ENCODE results near the gene KIF26B.

KIF26B gene

GRCh38 chr1:245679821-245680780 lies 525.3 kb downstream of the KIF26B start:
- no peak for DNase-seq (ENCODE audit: low spot score)

- DNase-seq (ENCODE audit: low spot score), result peak; percentile 71
Measured at GRCh38 chr1:245682638-245683628, 528.1 kb downstream of the KIF26B start.

- peak; percentile 6 for DNase-seq (ENCODE audit: low spot score)
Measured at GRCh38 chr1:245683676-245684075, 528.9 kb downstream of the KIF26B start.

- peak; percentile 7 for DNase-seq (ENCODE audit: low spot score)
Measured at GRCh38 chr1:245684166-245684565, 529.4 kb downstream of the KIF26B start.

- DNase-seq (ENCODE audit: low spot score), result no peak
Measured at GRCh38 chr1:245684571-245684970, 529.8 kb downstream of the KIF26B start.

DNA sequence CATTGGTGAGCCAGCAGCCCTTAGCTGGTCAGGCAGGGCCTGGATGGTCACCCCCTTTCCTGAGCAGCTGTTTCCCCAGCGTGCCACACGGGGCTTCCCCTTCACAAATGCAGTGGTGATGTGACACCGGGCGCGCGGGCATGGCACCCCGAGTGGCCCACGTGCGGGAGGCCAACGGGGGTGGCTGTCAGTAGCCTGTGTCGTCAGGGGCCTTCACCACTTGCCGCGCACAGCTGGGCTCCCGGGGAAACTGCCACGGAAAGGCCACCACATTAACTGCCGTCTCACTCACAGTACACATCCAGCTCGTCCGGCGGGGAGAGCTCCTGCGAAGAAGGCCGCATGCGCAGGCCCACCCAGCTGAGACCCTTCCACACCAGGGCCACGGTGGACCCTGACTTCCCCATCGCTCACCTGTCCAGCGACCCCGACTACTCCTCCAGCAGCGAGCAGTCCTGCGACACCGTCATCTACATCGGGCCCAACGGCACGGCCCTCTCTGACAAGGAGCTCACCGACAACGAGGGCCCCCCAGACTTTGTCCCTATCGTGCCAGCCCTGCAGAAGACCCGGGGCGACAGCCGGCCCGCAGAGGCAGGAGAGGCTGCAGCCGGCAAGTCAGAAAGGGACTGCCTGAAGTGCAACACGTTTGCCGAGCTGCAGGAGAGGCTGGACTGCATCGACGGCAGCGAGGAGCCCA lies 530.5 kb downstream of the KIF26B start:
- no peak for DNase-seq (ENCODE audit: low spot score)

DNA sequence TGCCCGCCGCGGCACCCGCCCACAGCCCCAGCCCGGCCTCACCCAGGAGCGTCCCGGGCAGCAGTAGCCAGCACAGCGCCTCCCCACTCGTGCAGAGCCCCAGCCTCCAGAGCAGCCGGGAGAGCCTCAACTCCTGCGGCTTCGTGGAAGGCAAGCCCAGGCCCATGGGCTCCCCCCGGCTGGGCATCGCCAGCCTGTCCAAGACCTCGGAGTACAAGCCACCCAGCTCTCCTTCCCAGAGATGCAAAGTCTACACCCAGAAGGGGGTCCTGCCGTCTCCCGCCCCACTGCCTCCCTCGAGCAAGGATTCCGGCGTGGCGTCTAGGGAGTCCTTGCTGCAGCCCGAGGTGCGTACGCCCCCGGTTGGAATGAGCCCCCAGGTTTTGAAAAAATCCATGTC lies 531.2 kb downstream of the KIF26B start:
- DNase-seq (ENCODE audit: low spot score), result no peak

- DNase-seq (ENCODE audit: low spot score), result no peak
Measured at GRCh38 chr1:245686446-245687030, 531.8 kb downstream of the KIF26B start.

DNA sequence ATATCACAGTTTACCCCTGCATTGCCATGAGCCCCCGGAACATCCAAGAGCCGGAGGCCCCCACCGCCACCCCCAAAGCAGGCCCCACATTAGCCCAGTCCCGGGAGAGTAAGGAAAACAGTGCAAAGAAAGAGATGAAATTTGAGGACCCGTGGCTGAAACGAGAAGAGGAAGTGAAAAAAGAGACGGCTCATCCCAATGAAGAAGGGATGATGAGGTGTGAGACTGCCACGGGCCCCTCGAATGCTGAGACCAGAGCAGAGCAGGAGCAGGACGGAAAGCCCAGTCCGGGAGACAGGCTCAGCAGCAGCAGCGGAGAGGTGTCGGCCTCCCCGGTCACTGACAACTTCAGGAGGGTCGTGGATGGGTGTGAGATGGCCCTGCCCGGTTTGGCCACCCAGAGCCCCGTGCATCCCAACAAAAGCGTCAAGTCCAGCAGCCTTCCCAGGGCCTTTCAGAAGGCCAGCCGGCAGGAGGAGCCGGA lies 532.4 kb downstream of the KIF26B start:
- no peak for DNase-seq (ENCODE audit: low spot score)

GRCh38 chr1:245687636-245688535 lies 533.1 kb downstream of the KIF26B start:
- DNase-seq (ENCODE audit: low spot score), result peak; percentile 9

DNA sequence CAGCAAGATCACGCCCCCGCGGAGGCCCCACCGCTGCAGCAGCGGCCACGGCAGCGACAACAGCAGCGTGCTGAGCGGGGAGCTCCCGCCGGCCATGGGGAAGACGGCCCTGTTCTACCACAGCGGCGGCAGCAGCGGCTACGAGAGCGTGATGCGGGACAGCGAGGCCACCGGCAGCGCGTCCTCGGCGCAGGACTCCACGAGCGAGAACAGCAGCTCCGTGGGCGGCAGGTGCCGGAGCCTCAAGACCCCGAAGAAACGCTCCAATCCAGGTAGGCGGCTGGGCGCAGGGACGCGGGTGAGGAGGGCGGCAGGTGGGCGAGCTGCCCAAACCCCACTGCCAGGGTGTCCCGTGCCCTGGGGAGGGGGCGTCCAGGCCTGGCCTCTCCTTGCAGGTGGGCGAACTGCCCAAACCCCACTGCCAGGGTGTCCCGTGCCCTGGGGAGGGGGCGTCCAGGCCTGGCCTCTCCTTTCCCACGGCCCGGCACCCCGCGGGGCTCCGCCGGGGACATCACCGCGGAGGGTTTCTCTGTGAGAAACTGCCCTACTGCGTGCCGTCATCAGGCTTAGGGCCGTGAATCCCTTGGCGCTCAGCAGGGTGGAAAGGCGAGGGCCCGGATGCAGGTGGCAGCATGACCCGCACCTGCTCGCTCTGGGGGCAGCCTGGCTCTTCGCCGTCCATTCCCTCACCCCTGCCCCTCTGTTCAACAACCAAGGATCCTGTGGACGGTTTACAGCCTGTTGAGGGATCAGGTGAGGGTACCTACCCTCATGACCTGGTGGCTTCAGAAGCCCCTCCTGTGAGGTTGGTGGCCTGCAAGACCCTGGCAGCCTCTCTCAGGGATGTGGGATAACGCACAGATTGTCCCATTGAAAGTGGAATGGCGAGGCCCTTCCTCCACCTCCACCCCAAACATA lies 534.0 kb downstream of the KIF26B start:
- DNase-seq (ENCODE audit: low spot score), result no peak

- DNase-seq (ENCODE audit: low spot score), result no peak
Measured at GRCh38 chr1:245690156-245690690, 535.4 kb downstream of the KIF26B start.

DNA sequence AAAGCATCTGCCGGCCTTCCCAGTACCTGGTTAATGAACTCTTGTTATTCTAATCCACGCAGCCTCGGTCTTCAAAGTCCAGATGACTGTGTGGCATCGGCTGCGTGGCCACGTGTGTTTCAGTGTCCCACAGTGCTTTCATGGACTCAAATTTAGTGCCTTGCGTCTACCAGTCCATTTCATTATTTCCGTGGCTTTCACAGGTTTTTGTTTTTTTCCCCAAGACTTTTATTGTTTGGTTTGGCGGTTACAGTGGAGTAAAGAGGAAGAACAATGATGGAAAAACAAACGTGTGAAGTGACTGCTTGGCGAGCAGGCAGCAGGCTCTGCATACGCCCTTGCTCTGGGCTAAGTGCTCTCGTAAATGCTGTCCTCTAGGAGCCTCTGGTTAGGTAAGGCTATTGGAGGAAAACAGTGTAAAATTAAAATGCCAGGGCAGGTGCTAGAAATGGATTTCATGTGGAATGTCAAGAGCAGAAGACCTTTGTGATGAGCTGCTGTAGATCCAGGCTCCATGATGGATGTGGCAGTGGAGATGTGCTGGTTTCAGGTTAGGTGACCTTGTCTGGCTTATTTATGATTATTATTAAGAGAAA lies 536.3 kb downstream of the KIF26B start:
- DNase-seq (ENCODE audit: low spot score), result no peak

DNA sequence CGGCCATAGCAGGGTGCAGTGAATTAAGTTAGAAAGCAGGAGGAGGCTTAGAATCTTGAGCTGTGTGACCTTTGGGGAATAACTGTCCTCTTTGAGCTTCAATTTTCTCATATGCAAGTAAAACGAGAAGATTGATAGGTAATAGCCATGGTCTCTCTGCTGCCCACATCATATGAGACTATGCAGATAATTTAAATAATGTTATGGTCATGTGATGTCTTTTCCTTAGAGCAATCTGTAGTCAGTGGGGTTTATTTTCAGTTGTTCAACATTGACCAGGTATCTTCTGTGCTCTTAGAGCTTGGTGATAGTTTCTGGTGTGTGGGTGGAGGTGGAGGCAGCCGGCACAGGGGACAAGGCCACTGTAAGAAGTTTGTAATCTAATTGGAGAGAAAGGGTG lies 537.1 kb downstream of the KIF26B start:
- DNase-seq (ENCODE audit: low spot score), result no peak

DNA sequence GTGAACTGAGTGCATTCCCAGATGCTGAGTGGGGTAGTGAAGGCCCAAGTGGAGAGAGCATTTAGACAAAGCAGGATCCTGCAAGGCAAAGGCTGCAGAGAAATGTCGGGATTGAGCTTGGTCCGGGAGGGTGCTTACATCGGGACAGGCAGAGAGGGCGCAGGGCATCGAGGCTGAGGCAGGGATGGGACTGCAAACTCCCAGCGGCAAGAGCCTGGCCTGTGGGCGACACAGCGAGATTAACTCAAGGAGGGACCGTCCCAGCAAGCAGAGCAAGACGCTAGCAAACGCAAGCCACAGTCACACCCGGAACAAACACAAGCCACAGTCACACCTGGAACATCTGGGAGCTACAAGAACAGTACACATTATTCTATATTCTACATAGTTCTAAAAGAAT lies 537.5 kb downstream of the KIF26B start:
- DNase-seq (ENCODE audit: low spot score), result no peak

GRCh38 chr1:245693116-245693793 lies 538.5 kb downstream of the KIF26B start:
- DNase-seq (ENCODE audit: low spot score), result no peak

GRCh38 chr1:245693941-245694752 lies 539.4 kb downstream of the KIF26B start:
- no peak for DNase-seq (ENCODE audit: low spot score)

Measured in SK-N-DZ (cell line).